SKM-1 (cell line): ENCODE data around the gene EBF3.
"Not testable (repeated sequence)": the region's sequence is repeated elsewhere in the genome, so short reads cannot be mapped to it uniquely, and the experiment has no call there.

ENCODE experiments used
- DNase-seq: peaks from one replicate; lab custom pipeline; 2025; ENCODE audit not compliant: unreplicated experiment; lab: John Stamatoyannopoulos, UW

Gene EBF3

GRCh38 chr10:129929343-129930292 is 34.5 kb downstream of the EBF3 start:
- DNase-seq: no peak

DNA sequence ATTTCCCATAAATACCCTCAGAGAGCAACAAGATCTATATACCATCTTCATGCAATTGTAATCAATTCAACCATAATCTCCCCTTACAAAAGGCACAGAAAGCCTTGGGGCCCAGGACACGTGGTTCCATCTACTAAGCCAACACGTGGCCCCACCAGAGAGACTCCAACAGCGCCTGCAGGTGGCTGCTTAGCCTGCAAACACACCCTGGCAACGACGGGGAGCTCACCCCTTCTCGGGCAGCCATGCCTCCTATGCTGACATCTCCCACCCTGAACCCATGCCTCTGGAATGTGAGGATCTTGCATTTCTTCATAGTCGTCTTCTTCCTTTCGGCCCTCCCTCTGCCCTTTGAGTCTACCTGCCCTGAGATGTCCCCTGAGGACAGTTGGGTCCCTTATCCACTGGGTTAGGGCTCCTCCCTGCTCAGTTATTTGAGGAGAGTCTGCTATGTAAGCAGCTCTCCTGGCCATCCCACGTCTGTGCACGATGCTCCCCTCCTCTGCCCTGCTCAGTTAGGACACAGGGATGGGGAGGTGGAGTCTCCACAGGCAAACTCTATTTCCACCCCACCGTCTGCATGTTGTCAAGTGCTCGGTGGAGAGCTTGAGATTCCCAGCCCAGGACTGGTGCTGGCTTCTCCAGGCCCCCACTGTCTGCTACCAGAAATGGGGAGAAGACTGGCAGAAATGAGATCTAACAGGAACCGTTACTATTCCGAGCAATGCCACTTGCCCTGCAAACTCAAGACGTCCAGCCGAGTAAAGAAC is 36.5 kb downstream of the EBF3 start:
- DNase-seq: no peak

GRCh38 chr10:129926066-129927055 is 37.7 kb downstream of the EBF3 start:
- no peak for DNase-seq

GRCh38 chr10:129924375-129925085 is 39.5 kb downstream of the EBF3 start:
- DNase-seq: no peak

DNA sequence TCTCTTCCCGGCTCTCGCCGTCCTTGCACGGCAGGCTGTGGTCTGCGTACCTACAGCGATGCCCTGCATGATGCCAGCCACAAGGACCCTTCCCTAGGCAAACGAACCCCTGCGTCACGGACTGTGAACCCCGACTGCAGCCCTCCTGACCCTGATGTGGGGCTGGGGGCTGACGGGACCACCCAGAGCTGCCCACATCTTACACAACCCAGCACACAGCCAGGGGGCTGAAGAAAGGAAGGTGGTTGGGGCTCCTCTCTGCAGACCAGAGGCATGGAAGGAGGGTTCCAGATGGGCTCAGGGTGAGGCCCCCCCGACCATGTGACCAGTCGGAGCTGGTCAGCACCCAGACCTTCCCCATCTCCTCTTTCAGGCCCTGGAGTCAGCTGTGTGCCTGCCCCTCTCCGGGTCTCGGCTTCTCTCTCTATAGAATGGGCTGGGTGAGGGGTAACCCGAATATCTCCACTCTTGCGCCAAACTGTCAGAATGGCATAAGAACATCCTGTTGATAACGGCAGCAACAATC is 41.4 kb downstream of the EBF3 start:
- DNase-seq: no peak

DNA sequence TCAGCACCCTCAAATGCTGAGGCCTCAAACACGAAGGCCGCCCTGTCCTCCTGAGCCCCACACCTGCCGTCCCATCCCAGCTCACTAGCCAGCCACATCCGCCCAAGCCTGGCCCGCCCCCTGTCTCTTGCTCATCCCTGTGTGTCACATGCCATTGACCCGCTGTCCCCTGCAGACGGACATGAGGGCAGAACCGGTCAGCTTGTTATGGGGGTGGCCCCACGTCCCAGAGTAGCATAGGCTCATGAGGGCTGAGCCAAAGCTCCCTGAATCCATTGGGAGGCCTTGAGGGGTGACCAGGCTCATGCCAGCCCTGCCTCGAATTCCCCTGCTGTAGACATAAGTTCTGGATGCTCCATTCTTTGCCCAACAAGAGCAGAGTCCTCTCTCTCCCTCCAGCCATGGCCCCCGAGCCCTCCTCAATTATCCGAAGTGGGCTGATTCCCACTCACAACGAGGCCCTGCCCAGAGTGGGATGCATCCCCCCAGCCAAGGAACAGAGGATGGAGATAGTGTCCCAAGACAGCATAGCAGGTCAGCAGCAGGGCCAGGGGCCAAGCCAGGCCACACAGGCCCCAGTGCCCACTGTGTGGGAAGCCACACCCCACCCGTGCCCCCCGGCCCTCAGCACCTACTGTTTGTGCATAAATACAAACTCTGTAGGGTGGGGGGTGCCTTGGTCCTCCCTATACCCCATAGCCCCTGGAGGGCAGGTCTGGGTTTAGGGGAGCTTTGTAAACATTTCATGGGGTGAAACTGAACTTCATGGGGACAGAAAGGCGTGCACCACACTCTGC is 42.1 kb downstream of the EBF3 start:
- no peak for DNase-seq

DNA sequence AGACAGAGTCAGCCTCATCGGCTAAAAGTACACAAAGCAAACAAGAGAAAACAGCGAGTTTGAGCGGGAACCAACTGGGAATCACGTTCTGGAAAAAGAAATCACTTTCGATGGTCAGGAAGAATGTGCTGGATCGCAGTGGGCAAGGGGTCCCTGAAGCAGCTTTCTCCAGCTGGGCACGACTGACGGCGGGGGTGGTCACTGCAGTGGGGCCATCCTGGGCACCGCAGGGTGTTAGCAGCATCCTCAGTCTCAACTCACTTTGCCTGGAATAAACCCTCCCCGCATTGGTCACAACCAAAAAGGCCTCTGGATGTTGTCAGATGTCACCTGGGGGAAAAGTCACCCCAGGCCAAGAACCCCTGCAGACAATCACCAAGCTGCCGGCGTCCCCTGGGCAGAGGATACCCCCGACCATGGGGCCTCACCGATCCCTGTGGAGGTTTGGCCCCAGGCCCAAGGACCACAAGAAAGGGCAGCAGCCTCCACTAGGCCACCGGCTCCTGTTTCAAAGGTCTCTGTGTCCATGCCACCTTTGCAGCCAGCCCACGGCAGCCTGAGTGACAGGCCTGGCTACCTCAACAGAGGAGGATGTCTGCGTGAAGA is 42.9 kb downstream of the EBF3 start:
- no peak for DNase-seq

- not testable (repeated sequence) for DNase-seq
These were observed 43.9 kb downstream of the EBF3 start for GRCh38 chr10:129920187-129920586.

- DNase-seq: no peak
These were observed 44.7 kb downstream of the EBF3 start for GRCh38 chr10:129919358-129919757.

GRCh38 chr10:129918836-129919235 is 45.2 kb downstream of the EBF3 start:
- DNase-seq: no peak

DNA sequence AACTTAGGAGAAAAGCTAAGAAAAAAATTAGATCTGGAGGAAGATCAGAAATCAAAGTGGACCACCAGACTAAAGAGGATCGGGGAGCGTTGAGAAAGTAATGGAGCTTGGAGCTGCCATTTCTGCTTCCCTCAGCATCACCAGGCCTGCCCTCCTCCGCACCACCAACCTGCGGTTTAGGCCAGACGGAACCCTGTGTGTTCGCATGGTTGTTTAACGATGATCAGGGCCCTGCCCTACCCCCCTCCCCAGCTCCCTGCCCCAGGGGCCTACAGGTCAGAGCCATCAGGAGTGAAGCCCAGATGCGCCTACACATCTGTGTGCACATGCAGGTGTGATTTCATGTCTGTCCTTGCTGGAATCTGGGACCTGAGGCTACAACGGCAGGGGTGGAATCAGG is 45.7 kb downstream of the EBF3 start:
- DNase-seq: no peak

DNA sequence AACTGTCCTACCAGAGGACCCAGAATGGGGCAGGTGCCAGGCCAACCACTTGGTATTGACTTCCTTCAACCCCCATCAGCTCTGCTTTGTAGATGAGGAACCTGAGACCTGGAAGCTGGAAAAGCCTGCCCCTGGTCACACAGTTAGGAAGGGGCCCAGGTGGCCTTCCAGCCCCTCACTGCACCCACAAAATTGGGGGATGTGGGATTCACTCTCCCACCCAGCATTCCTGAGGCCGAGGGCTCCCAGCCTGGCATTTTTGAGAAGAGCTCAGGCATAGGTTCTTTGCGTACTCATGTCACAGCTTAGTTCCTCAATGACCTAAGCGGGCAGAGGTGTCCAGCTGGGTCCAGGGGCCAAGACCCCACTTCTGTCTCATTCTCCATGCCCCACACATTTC is 46.1 kb downstream of the EBF3 start:
- no peak for DNase-seq

- DNase-seq: no peak
These were observed 47.5 kb downstream of the EBF3 start for GRCh38 chr10:129916506-129916995.

DNA sequence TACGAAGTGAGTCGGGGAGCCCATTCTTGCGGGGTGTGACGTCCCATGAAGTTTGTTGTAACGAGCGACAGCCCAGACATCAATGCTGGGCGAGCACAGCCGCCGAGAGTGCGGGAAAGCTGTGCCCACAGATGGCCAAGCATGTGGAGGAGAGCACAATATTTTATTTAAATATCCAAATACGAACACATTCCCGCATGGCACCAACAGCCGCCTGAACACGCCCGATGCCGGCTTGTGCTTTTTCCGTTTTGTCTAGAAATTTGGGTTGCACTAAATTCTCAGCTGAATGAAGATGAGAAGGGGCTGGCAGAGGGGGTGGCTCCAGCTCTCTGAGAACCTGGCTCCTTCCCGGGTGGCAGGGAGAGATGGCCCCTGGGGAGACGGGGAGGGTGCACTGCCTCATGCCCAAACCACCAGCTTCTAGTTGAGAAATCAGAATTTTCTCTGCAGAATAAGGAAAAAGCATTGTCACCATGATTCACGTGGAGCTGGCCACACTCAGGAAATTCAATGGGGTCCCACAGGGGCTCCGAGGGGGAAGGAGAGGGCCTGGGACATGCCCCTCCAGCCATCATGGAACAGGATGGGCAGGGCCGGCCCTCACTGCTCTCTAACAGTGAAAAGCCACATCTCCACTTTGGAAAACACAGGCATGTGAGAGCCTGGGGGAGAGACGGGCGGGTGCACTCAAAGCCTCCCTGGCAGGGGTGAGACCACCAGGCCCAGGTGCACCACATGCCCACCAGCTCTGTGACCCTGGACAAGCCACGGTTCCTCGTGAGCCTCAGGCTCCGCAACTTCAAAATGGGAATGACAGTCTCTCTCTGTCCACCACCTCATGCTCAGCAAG is 48.3 kb downstream of the EBF3 start:
- no peak for DNase-seq

- DNase-seq: no peak
These were observed 49.1 kb downstream of the EBF3 start for GRCh38 chr10:129914960-129915359.

DNA sequence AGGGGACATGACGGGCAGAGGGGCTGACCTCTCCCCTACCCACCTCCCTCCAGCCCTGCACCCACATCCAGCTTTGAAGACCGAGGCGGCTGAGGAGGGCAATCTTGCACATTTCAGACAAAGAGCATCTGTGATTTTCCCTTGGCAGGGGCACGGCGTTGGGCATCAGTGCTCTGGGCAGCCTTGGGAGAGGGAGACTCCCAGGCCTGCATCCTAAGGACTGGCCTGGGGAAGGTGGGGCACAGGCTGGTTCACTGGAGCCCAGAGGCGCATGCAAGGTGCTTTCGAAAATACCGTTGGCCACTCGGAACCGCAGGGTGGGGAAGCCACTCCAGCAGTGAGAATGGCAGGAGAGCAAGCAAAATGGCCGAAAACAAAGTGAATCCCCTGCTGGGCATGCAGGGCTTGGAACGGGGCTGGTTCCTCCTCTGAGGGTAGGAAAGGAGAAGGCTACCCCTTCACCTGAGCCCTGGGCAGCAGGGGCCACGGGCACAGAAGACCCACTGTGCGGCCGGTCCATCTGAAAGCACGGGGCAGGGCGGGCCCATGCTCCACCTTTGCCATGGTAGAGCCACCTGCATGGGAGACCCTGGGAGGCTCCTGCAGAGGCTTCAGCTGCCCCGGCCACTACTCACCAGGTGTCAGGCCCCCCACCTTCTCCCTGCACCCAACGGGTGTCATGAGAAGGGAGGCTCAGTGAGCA is 49.8 kb downstream of the EBF3 start:
- DNase-seq: no peak
